ENCODE results near the gene ACTL6B.

DNA sequence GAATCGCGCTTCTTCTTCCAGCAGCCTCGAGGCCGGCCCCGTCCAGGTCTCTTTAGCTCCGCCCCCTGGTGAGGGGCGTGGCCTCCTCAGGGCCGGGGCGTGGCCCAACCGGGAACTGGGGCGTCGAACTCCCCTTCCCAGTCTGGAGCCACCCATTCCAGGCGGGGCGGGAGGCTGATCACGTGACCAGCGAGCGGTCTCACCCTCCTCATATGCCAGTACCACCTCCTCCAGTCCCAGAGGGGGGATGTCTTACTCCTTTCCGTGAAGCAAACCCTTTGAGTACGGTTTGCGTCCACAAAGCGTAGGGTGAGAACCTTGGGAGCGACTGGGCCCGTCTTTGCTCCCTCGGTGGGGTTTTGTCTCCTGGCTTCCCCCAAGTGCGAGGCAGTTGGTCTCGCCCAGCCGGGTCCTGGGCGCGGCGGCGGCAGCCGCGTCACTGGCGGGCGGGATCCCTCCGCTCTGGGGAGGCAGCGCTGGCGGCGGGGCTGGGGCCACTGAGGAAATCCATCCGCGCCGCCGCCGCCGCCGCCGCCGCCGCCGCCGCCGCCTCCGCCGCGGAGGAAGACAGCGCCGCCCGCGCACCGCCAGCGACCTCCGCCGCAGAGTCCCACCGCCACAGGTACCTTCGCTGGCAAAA, 17.2 kb upstream of the ACTL6B start, which contains the start of gene GNB2:
- TF ChIP-seq POLR2A (IDR thresholded peaks at IDR 0.05; ENCODE audit: low read depth, low read length) (peak; percentile 62), POLR2AphosphoS5 (IDR thresholded peaks at IDR 0.05; ENCODE audit: low read depth, low read length) (peak; percentile 52; the same call in 1 of the 2 replicates), TAF1 (IDR thresholded peaks at IDR 0.05; ENCODE audit: low read depth, low read length) (peak; percentile 77), PAX5 (IDR thresholded peaks at IDR 0.05; ENCODE audit: insufficient read depth, low read length, severe bottlenecking) (no peak), POU2F2 (IDR thresholded peaks at IDR 0.05; ENCODE audit: low read depth, low read length) (0 out of 2 replicates have a peak, but pooled peaks have one; percentile 39), SPI1 (IDR thresholded peaks at IDR 0.05; ENCODE audit: low read depth, low read length) (no peak)

All from GM12891 (cell line).